Measurements from ENCODE around the gene DUSP2. TPM values are rescaled to one million over a fixed set of nuclear protein-coding genes. Genes with fewer than 3 reads are reported as not detected.

Gene DUSP2
- total and polyA plus RNA-seq, 9 of the 15 experiments (the other 6 are each of a cell fraction or from before 2014, with no cell fraction given) = 0.04 to 0.18 TPM; not detected in 7

- TF ChIP-seq SIN3A (IDR thresholded peaks at IDR 0.05; ENCODE audit: borderline replicate concordance in 2 of 2, control insufficient read depth in 1 of 2, low read depth in 2 of 2, low read length in 2 of 2) (no peak), STAT5B (CRISPR knock-in tag; IDR thresholded peaks at IDR 0.05) (no peak), GTF2A2 (tag; IDR thresholded peaks at IDR 0.05) (no peak), ZBTB26 (CRISPR knock-in tag; IDR thresholded peaks at IDR 0.05) (no peak), ZNF444 (CRISPR knock-in tag; IDR thresholded peaks at IDR 0.05) (no peak), PBX2 (CRISPR knock-in tag; IDR thresholded peaks at IDR 0.05; ENCODE audit: low read depth) (no peak), PBX2 (tag; conservative IDR thresholded peaks at IDR 0.05; ENCODE audit: low read depth) (no peak), HOMEZ (CRISPR knock-in tag; IDR thresholded peaks at IDR 0.05) (no peak), USF2 (CRISPR knock-in tag; IDR thresholded peaks at IDR 0.05) (no peak), BMI1 (IDR thresholded peaks at IDR 0.05; ENCODE audit: low read length) (no peak), FOXO4 (CRISPR knock-in tag; IDR thresholded peaks at IDR 0.05) (no peak)
Measured at GRCh38 chr2:96123936-96124335, 21.3 kb downstream of the DUSP2 start (continued).

All from K562 (cell line).